Measurements from ENCODE around the gene LGALS3.

DNA sequence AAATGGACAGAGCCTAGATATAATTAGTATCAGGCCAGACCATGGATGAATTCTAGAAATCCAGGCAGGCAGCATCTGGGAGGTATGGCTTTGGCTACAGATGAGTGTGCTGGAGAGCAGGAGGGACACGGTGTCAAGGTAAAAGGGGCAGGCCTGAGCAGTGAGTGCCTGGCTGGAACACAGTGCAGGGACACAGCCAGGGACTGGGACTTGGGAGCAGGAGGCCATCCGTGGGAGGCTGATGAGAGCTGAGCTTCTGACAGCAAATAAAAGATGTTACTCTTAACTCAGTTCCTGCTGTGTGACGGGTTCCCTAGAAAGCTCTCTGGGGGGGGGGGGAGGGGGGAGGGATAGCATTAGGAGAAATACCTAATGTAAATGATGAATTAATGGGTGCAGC lies 13.6 kb upstream of the LGALS3 start:
- no peak for TF ChIP-seq POLR2AphosphoS5 (IDR thresholded peaks at IDR 0.05)
- TF ChIP-seq POLR2A (IDR thresholded peaks at IDR 0.05): no peak
